Activated CD8-positive, alpha-beta memory T cell treated with anti-CD3 and anti-CD28 coated beads, Interleukin-2, amount 10 ng/mL, durations not matched to agents 7 days and 5 days (primary cell): ENCODE data around the gene DCAF12. TPM values are rescaled to one million over a fixed set of nuclear protein-coding genes. Genes with fewer than 3 reads are reported as not detected.
A peak's percentile ranks its signal among the peaks of the same experiment; 100 is the strongest.
"Not testable (repeated sequence)": the region's sequence is repeated elsewhere in the genome, so short reads cannot be mapped to it uniquely, and the experiment has no call there.

Experiments
- ATAC-seq: fragments of 150-1000 bp; cut with Tn5 transposase; one replicate; pipeline ENCODE4 v1.10.0; 2021; ENCODE audit warnings: moderate library complexity
- CTCF ChIA-PET: fragments of 350-600 bp; sonication (Branson Sonifier 250); formaldehyde crosslinking; loops from one replicate; lab custom pipeline; 2021; ENCODE audit warnings: antibody characterized with exemption; lab: Charles Lee
- DNase-seq: peaks from one replicate; pipeline ENCODE4 v3.0.0-alpha.2; 2020
- H3K27ac Mint-ChIP-seq: one replicate; pipeline ENCODE4 v1.8.0; 2021; ENCODE audit warnings: mild to moderate bottlenecking, mixed read lengths
- H3K27me3 Mint-ChIP-seq: one replicate; pipeline ENCODE4 v1.8.0; 2021; ENCODE audit warnings: mixed read lengths
- H3K36me3 Mint-ChIP-seq: one replicate; pipeline ENCODE4 v1.8.0; 2021; ENCODE audit warnings: mild to moderate bottlenecking, mixed read lengths
- H3K4me1 Mint-ChIP-seq: one replicate; pipeline ENCODE4 v1.8.0; 2021; ENCODE audit warnings: mixed read lengths
- H3K4me3 Mint-ChIP-seq: one replicate; pipeline ENCODE4 v1.8.0; 2021; ENCODE audit warnings: mild to moderate bottlenecking, moderate library complexity, mixed read lengths
- H3K9me3 Mint-ChIP-seq: one replicate; pipeline ENCODE4 v1.8.0; 2022; ENCODE audit warnings: low read depth, mixed read lengths
- total RNA-seq, 2 experiments: library from RNA; stranded (reverse); gene quantifications; one replicate each; pipeline ENCODE4 v1.2.3, GENCODE V29; 2021

DCAF12 gene
- total RNA-seq, 2 experiments from 2014 or later, result 48.4 to 58.9 TPM

DNA sequence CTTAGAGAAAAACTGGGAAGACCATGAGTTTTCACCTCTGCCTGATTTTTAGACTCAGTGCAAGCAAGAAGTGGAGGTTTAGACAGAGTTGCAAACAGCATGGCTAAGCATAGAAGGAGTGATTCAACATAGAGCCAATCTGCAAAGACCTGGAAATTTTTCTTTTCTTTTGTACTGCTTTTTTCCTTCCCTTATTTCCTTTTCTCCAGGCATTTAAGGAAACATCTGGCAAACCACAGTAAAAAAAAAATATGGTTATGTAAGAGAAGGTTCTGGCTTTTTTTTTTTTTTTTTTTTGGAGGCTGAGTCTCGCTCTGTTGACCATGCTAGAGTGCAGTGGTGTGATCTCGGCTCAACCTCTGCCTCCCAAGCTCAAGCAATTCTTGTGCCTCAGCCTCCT is 16.6 kb upstream of the DCAF12 start:
- Mint-ChIP-seq H3K36me3 (no peaks in the 10 kb centered on the region), H3K4me3 (no peak overlapping the region), H3K27me3 (peaks cover 8% of the 10 kb centered on the region), H3K9me3 (no peaks in the 10 kb centered on the region), H3K27ac (no peak overlapping the region), H3K4me1 (peaks cover 4% of the 10 kb centered on the region)
- CTCF ChIA-PET, result interaction anchor here (0.8 kb wide), 1 partner anchor 234 kb away, joined by 4 read pairs; the partner anchor contains the start of gene MYORG
- DNase-seq (no peak), ATAC-seq (no peak)

DNA sequence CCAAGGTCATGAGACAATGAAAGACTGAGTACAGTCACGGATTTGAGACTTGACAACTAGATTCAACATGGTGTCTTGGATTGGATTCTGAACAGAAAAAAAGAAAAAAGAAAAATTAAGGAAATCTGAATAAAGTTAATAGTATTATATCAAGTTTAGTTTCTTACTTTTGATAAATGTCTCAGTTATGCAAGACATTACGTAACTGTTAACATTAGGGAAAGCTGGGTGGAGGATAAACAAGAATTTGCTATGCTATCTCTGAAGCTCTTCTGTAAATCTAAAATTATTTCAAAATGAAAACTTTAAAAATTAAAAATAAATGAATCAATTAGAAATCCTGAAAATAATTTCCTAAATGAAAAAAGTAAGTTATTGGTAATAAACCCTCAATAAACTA is 14.4 kb upstream of the DCAF12 start:
- CTCF ChIA-PET, result no interaction called here
- Mint-ChIP-seq H3K36me3 (no peaks in the 10 kb centered on the region), H3K4me1 (peaks cover 4% of the 10 kb centered on the region)

DNA sequence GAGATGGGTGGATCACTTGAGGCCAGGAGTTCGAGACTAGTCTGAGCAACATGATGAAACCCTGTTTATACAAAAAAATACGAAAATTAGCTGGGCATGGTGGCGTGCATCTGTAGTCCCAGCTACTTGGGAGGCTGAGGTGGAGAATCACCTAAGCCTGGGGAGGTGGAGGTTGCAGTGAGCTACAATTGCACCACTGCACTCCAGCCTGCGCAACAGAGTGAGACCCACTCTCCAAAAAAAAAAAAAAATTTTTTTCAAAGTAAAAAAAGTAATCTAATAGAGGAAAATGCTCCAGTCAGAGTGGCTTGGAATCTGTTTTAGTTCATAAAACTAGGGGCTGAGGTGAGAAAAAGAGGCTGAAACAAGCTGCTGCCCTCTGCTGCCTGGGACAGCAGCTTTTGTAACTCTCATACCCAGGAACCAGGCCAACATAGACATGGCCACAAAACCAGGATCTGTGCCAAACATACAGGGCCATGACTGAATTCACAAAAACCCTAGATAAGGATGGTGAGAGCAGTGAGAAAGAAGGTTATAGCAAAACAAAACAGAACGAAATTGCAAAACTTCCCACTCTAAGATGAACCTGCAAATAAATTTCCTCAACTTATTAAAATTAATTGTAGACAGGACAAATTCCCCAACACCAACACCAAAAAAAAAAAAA is 13.1 kb upstream of the DCAF12 start:
- peaks cover 4% of the 10 kb centered on the region for H3K4me1 Mint-ChIP-seq
- no peak overlapping the region for H3K4me3 Mint-ChIP-seq
- H3K9me3 Mint-ChIP-seq, result no peaks in the 10 kb centered on the region
- DNase-seq (no peak), ATAC-seq (no peak)
- H3K27ac Mint-ChIP-seq, result no peak overlapping the region
- CTCF ChIA-PET, result interaction anchor here (0.7 kb wide), 2 partner anchors 41 to 326 kb away, joined by 3 to 4 read pairs; no protein-coding TSS in a partner anchor
- H3K27me3 Mint-ChIP-seq, result peaks cover 5% of the 10 kb centered on the region
- H3K36me3 Mint-ChIP-seq, result no peaks in the 10 kb centered on the region

More for the DNA sequence above, 14.4 kb upstream of the DCAF12 start:
- no peak overlapping the region for H3K4me3 Mint-ChIP-seq
- no peak for DNase-seq
- H3K27me3 Mint-ChIP-seq, result peaks cover 5% of the 10 kb centered on the region
- no peak for ATAC-seq
- H3K27ac Mint-ChIP-seq, result no peak overlapping the region
- no peaks in the 10 kb centered on the region for H3K9me3 Mint-ChIP-seq

DNA sequence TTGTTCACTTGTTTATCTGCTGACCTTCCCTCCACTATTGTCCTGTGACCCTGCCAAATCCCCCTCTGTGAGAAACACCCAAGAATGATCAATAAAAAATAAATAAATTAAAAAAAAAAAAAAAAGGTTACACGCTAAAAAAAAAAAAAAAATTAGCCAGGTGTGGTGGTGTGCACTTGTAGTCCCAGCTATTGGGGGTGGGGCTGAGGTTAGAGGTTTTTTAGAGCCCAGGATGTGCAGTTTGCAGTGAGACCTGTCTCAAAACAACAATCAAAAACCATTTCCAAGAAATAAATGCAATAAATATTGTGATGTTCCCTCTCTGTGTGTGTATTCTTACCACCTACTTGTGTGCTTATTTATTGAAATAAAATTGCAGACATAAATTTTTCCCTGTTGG is 12.1 kb upstream of the DCAF12 start:
- CTCF ChIA-PET, H3K27me3 Mint-ChIP-seq, ATAC-seq, H3K4me1 Mint-ChIP-seq, H3K36me3 Mint-ChIP-seq, DNase-seq, H3K4me3 Mint-ChIP-seq, H3K9me3 Mint-ChIP-seq, H3K27ac Mint-ChIP-seq: not testable (repeated sequence)

DNA sequence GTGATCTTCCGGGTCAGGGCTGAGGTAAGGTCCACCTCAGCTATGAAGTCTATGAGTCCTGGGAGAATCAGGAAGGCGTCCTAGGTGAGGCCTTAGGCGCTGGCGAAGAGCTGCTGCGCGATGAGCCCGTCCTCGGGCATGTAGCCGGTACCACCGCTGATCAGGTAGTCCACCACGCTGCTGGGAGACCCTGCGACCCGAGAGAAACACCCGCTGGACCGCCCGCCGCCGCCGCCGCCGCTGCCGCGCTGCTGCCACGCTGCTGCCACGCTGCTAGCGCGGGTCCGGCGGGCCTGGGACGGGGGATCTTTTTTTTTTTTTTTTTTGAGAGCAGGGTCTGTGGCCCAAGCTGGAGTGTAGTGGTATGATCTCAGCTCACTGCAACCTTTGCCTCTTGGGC is 8.0 kb upstream of the DCAF12 start:
- Mint-ChIP-seq H3K36me3 (no peaks in the 10 kb centered on the region), H3K4me1 (peaks cover 4% of the 10 kb centered on the region), H3K27me3 (no peaks in the 10 kb centered on the region), H3K9me3 (no peaks in the 10 kb centered on the region), H3K27ac (no peak overlapping the region), H3K4me3 (no peak overlapping the region)
- no peak for ATAC-seq
- DNase-seq, result no peak
- CTCF ChIA-PET, result interaction anchor here (0.8 kb wide), 1 partner anchor 37 kb away, joined by 3 read pairs; no protein-coding TSS in a partner anchor

DNA sequence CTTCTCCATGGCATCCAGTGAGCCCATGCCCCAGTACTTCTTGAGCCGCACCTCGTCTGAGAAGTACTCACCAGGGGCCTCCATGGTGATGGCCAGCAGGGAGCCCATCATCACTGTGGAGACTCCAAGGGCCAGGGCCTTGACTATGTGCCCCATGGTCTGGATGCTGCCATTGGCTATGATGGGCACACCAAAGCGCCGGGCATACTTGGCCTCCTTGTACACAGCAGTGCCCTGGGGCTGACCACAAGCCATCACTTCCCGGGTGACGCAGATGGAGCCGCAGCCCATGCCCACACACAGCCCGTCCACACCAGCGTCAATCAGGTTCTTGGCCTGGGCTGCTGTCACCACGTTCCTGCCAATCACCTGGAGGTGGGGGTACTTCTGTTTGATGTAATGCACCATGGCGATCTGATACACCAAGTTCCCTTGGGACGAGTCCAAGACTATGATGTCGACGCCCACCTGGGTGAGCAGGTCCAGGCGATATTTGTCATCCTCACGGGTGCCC is 7.0 kb upstream of the DCAF12 start:
- H3K27me3 Mint-ChIP-seq, result no peaks in the 10 kb centered on the region
- no peak overlapping the region for H3K4me3 Mint-ChIP-seq
- H3K36me3 Mint-ChIP-seq, result no peaks in the 10 kb centered on the region
- H3K9me3 Mint-ChIP-seq, result no peaks in the 10 kb centered on the region
- CTCF ChIA-PET, result interaction anchor here (1.9 kb wide), 1 partner anchor 119 kb away, joined by 4 read pairs; no protein-coding TSS in a partner anchor
- no peak overlapping the region for H3K27ac Mint-ChIP-seq
- DNase-seq (no peak), ATAC-seq (no peak)
- H3K4me1 Mint-ChIP-seq, result no peaks in the 10 kb centered on the region

DNA sequence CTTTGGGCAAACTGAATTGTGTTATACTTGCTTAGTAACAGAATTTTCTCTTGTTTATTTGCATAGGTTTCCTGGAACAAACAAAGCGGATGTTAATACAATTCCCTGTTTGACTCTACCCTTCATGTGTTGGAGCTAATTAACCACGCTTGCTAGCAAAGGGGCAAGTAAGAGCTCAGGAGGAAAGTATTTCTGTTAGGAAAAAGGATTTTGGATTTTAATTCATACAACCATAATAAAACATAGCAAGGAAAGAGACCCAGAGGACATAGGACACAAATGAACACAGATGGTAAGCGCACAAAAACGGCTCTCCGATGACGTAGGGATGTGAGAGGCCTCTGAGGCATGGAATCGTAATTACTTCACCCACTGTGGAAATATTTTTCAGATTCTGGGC is 5.1 kb upstream of the DCAF12 start:
- ATAC-seq, result no peak
- Mint-ChIP-seq H3K9me3 (no peaks in the 10 kb centered on the region), H3K27ac (no peak overlapping the region), H3K36me3 (peaks cover 2% of the 10 kb centered on the region), H3K27me3 (no peaks in the 10 kb centered on the region), H3K4me1 (peaks cover 6% of the 10 kb centered on the region), H3K4me3 (no peak overlapping the region)
- DNase-seq, result no peak
- CTCF ChIA-PET, result interaction anchor here (1.9 kb wide), 1 partner anchor 121 kb away, joined by 4 read pairs; no protein-coding TSS in a partner anchor

DNA sequence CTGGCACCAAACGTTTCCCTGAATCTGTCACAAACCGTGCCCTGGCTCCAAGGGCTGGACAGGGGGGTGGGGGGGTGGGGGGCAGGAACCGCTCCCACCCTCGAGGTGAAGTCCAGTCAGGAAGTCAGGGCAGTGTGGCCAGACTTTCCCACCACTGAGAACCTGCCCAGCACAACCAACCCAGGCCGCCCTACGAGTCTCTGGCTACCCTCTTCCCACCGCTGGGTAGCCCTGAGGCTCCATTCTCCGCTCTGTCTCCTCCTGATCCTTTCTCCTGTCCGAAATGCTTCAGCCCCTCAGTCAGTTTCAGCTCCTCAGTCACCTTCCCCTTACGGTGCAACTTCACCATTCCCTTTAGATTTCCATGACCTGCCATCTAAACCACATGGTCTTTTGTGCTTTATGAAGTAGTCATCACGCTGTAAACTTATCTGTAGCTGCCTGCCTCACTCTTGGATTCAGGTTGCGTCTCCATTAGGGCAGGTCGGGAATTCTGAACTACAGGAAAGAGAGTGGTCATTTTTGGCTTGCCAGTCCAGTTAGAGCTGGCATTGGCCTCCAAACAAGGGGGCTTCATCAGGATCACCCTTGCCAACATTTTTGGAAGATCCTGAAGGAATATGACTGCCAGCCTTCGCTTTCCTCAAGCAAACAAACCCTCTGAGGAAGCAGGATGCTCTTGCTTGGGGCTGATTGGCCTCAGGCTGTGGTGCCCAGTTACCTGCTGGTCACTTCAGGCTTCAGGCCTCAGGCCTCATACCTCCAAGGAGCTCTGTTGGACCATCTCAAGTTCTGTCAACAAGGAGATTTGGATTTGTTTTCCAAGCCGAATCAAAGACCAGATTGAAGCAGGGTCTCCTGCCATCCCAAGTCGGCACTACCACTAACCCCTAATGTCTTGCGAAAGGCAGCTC is 794 bp upstream of the DCAF12 start:
- Mint-ChIP-seq H3K36me3 (peaks cover 27% of the 10 kb centered on the region), H3K4me1 (peaks cover 34% of the 10 kb centered on the region), H3K27me3 (no peaks in the 10 kb centered on the region), H3K27ac (peak overlapping the region; percentile 96), H3K9me3 (no peaks in the 10 kb centered on the region), H3K4me3 (peak overlapping the region; percentile 99)
- CTCF ChIA-PET, result interaction anchor here (1.0 to 4.6 kb wide), 2 partner anchors 9 to 125 kb away, joined by 3 to 17 read pairs; no protein-coding TSS in a partner anchor
- DNase-seq, result peak; percentile 43
- no peak for ATAC-seq

DNA sequence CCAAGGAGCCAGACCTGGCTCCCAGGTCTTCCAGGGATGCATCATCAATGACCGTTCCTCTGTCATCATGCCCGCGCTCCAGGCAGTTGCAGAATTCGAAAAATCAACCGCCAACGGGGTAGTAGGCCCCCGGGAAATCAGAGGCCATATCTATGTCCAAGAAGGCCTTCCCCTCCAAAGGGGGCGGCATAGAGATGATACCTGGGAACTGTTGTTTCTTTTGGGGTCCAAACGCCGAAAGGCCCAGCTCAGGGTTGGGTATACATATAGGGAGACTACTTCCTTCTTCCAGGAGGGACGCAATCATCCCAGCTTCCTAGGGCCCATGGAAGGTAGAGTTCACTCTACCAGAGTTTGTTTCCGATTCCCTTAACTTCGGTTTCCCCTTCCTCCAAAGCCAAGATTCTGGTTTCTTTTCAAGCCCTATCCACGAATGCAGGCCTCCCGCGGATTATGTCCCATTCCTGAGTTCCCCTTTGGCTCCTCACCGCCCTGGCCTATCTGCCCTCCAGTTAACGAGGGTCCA is 754 bp downstream of the DCAF12 start:
- CTCF ChIA-PET, result interaction anchor here (0.6 to 4.6 kb wide), 3 partner anchors 51 to 214 kb away, joined by 3 to 17 read pairs (median 3); no protein-coding TSS in a partner anchor

DNA sequence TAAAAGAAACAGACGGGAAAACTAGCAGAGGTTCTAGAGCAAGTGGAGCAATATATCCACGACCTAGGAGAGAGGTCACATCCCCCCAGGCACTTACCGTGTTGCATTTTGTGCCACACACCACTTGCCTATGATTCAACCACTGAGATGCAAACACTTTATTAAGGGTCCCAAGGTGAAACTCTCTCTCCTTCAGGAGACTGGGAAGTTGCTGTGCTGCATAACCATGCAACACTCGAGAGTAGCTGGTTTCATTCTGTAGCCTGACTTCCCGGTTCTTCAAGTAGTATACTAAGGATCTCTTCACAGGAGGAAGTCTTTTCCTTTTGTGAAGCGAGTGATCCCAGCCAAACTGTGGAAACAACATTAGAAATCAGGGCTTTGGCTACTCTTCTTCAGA is 1.6 kb downstream of the DCAF12 start:
- H3K27ac Mint-ChIP-seq, result peak overlapping the region; percentile 96
- peaks cover 42% of the 10 kb centered on the region for H3K4me1 Mint-ChIP-seq
- H3K27me3 Mint-ChIP-seq, result no peaks in the 10 kb centered on the region
- H3K4me3 Mint-ChIP-seq, result peak overlapping the region; percentile 99
- no peak for ATAC-seq
- CTCF ChIA-PET, result no interaction called here
- no peak for DNase-seq
- peaks cover 40% of the 10 kb centered on the region for H3K36me3 Mint-ChIP-seq
- H3K9me3 Mint-ChIP-seq, result no peaks in the 10 kb centered on the region

More for the DNA sequence above, 754 bp downstream of the DCAF12 start:
- Mint-ChIP-seq H3K4me3 (peak overlapping the region; percentile 99), H3K27me3 (no peaks in the 10 kb centered on the region), H3K27ac (peak overlapping the region; percentile 96), H3K36me3 (peaks cover 38% of the 10 kb centered on the region), H3K4me1 (peaks cover 42% of the 10 kb centered on the region), H3K9me3 (no peaks in the 10 kb centered on the region)
- peak; percentile 42 for DNase-seq
- no peak for ATAC-seq

DNA sequence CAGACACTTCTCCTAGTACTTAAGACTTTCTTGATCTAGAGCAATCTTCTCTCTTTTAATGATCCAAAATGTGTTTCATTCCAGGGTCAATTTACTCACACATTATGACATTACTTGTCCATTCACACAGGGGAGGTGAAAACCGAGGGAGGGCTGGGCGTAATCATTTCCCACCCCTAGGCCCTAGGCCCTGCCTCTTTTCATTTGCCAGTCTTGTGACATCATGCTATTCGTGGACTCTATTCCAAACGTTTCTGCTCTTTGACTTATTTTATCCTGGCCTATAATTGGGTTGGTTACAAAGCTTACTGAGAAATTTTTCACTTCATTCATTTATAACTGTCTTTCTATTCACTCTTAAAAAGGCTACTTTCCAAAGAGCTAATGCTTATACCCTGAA is 2.4 kb downstream of the DCAF12 start:
- peak; percentile 51 for DNase-seq

DNA sequence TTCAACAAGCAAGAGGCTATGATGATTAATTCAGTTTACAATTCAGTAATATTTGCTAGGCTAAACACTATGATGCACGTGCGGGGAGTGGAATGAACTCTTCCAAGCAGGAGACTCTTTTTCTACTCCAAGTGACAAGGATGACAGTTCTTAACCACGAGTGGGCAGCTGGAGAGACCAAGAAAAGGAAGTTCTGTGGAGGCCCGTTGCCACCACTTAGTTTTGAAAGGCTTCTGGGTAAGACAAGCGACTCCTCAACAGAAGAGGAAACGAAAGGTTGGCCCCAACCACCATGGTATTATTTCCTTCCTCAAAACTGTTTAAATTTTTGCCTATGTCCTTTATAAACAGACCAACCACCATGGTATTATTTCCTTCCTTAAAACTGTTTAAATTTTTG is 2.8 kb downstream of the DCAF12 start:
- no peak for ATAC-seq
- Mint-ChIP-seq H3K9me3 (no peaks in the 10 kb centered on the region), H3K27ac (peak overlapping the region; percentile 96), H3K4me1 (peaks cover 42% of the 10 kb centered on the region), H3K36me3 (peaks cover 45% of the 10 kb centered on the region), H3K4me3 (peak overlapping the region; percentile 99), H3K27me3 (no peaks in the 10 kb centered on the region)
- CTCF ChIA-PET, result interaction anchor here (0.6 to 1.1 kb wide), 3 partner anchors 55 to 177 kb away, joined by 3 read pairs; partner anchors contain the start of gene UBAP1
- DNase-seq, result peak; percentile 72

More for the DNA sequence above, 2.4 kb downstream of the DCAF12 start:
- peaks cover 42% of the 10 kb centered on the region for H3K36me3 Mint-ChIP-seq
- peak overlapping the region; percentile 96 for H3K27ac Mint-ChIP-seq
- ATAC-seq, result no peak
- peak overlapping the region; percentile 99 for H3K4me3 Mint-ChIP-seq
- H3K9me3 Mint-ChIP-seq, result no peaks in the 10 kb centered on the region
- H3K27me3 Mint-ChIP-seq, result no peaks in the 10 kb centered on the region
- H3K4me1 Mint-ChIP-seq, result peaks cover 42% of the 10 kb centered on the region
- CTCF ChIA-PET, result no interaction called here

DNA sequence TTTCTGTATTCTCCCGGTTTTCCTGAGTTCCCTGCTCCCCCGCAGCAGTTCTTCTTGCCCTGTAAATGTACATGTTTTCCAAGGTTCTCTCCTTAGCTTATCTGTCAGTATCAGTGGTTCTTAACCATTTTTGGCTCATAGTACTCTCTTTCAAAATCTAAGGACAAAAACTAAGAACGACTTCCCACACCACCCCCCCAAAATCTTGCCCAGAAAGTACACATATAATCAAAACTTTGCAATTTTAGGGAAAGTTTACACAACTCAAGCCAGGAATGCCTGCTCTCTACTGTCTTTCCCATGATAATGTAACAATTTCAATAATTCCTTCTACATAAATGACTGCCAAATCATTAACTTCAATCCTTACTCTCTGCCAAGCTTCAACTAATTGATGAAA is 4.5 kb downstream of the DCAF12 start:
- CTCF ChIA-PET, result no interaction called here
- DNase-seq (no peak), ATAC-seq (no peak)
- H3K27me3 Mint-ChIP-seq, result no peaks in the 10 kb centered on the region
- no peaks in the 10 kb centered on the region for H3K9me3 Mint-ChIP-seq
- H3K27ac Mint-ChIP-seq, result no peak overlapping the region
- H3K4me3 Mint-ChIP-seq, result no peak overlapping the region
- peaks cover 50% of the 10 kb centered on the region for H3K36me3 Mint-ChIP-seq
- H3K4me1 Mint-ChIP-seq, result peaks cover 38% of the 10 kb centered on the region
